GM10847 (cell line): ENCODE measurements around the gene DLK1.

Experiments used
- POLR2A ChIP-seq: IDR thresholded peaks from 2 replicates; pipeline ENCODE4 v1.6.1; 2011; ENCODE audit not compliant: insufficient read length; ENCODE audit errors: extremely low read depth

The DLK1 gene

DNA sequence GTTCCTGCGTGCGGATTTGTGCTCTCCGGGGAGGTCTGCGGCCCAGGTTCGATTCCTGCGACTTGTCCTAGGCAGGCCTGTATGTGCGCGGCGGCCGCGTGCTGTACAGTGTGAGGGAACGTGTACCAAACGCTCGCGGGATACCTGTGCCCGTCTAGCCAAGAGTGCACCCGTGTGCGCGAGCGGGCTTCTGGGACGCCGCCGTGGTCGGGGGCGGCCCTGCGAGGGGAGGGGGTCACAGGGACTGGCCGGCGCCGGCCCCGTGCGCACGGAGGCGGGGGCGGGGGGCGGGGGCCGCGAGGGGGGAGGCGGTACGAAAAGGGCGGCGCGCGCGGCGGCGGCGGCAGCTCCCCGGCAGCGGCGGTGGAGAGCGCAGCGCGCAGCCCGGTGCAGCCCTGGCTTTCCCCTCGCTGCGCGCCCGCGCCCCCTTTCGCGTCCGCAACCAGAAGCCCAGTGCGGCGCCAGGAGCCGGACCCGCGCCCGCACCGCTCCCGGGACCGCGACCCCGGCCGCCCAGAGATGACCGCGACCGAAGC, at the start of gene DLK1:
DLK1 (plus strand) TSS at position 343 of the 536 bp plus-strand sequence; CDS start at position 520, 177 bp downstream.
- TF ChIP-seq POLR2A, result no peak

DNA sequence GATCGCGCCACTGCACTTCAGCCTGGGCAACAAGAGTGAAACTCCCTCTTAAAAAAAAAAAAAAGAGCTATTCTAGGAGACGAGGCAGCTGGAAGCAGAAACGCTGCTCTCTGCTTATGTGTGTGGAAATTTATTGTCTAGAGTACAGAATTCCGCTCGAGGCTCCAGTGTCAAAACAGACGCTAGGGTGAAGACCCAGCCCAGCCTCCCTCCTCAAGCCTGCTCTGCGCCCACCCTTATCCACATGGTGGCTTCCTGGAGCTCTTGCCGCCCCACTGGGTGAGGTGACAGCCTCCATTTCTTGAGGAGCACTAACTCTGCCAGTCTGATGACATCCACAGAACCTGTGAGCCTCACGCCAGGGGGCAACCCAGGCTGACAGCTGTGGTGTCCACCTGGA, 49.5 kb upstream of the DLK1 start:
- TF ChIP-seq POLR2A, result no peak

DNA sequence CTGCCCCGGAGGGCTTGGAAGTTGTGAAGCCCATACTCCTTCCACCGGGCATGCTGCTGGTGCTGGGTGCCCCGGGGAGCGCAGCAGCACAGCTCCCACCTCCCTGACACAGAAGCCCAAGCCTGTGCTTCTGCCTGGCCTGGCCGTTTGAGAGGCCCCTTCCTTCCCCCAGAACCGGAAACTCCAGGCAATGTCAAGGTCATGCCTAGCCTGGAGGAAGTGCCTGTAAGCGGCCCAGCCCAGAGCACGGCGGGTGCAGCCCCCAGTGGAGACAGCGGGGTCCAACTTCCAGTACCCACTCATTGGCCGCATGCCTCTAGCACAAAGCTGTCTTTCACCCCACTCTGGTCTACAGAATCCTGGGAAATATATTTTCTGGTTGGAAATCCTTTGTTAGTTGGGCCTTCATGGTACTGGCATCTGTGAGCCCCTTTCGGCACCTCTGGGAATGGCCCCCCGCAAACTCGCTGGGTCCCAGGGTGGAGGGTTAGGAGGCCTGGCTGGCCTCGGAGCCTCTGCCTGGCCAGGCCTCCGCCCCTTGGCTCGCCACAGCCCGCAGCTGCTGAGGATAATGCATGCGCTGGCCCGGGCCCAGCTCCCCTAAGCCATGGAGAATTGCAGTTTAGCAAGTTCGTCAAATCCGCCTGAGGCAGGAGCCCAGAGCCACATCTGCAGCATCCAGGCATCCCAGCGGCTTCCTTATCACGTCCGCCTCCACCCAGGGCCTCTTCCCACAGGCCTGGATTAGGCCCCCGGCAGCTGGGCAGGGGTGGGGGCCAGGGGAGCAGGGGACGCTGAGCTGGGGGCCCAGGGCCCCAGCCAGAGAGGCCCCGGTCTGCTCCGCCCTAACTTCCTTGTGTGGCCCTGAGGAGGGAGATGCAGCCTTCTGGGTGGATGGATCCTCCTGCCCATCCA, 48.9 kb upstream of the DLK1 start:
- no peak for TF ChIP-seq POLR2A

DNA sequence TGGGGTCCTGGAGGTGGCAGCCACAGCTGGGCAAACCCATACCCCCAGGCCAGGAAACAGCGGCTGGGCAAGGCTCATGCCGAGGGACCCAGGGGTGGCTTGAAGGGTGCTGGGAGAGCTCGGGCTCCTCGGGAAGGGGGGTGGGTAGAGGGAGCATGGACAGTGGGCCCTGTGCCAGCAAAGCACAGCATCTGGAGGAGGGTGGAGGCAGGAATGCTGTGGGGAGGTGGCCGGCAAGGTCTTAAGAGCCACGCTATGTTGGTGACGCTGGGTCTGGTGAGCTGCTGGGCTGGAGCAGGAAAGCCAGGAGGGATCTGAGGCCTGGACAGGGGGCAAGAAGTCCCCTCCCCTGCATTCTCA, 48.2 kb upstream of the DLK1 start:
- TF ChIP-seq POLR2A, result no peak

DNA sequence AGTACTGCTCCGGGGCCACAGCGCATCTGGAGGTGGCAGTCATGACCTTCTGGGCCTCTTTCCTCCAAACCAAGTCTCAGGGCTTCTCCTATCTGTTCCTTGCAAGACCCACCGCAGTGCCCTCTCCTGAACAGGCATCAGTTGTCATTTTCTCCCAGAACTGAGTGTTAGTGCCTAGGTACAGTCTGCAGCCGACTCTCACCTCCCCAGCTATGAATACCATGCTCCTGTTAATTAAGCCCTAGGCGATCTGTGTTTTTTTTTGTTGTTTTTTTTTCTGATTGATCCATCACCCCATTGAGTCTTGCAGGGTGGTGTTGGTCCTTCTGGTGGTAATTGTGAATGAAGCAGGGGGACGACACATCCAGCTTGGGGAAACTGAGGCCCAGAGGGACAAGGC, 47.5 kb upstream of the DLK1 start:
- TF ChIP-seq POLR2A, result no peak

DNA sequence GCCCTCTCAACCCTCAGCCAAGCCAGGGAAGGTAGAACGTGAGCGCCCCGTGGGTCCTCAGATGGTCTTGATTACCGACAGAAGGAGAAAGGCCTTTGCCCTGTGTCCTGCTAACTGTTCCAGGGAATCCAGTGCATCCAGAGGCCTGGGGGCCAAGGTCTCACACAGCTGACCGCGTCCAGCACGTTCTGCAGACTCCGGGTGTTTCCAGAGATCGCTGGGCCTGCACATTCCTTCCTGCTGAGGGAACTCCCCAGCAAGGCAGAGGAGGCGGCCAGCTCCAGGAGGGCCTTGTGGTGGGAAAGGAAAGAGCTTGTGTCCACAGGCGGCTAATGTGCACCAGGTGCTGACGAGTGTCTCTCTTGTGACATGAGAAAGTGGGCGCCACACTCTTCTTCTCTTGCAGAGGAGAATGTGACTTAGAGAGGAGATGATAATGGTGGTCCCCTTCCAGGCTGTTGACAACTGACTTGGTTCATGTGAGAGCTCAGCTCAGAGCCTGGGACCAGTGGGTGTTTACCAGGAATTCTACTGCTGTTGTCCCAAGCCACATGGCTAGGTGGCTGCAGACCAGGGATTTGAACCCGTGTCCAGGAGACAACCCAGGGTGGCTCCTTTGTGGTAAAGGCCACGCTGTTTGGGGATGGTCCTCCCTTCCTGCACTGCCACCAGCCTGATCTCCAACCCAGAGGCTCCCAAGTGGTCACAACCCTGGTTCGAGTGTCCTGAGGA, 46.8 kb upstream of the DLK1 start:
- no peak for TF ChIP-seq POLR2A

DNA sequence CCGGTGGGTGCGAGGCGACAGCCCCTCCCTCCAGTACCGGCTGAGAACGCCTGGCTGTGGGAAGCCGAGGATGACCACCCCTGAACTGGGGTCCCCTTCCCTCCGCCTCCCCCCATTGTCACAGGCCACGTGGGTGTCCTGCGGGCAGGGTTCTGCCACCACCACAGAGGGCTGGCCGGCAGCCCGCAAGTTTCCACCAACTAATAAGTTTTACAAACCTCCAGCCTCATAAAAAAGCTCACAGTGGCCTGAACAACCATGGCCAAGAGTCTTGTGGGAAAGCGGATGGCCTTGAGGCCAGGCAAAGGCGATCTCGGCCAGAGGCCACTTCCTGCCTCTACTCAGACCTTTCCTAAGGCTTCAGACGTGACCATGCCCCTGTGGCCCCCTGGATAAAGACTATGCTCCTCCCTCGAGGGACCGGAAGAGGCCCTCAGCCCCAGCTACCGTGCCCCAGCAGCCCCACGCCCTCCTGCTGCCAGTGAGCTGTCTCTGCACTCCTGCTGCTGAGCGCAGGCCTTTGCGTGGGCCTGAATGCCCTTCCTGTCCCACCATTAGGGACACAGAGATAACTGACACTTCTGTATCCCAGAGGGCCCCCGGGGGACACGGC, 46.1 kb upstream of the DLK1 start:
- TF ChIP-seq POLR2A, result no peak

DNA sequence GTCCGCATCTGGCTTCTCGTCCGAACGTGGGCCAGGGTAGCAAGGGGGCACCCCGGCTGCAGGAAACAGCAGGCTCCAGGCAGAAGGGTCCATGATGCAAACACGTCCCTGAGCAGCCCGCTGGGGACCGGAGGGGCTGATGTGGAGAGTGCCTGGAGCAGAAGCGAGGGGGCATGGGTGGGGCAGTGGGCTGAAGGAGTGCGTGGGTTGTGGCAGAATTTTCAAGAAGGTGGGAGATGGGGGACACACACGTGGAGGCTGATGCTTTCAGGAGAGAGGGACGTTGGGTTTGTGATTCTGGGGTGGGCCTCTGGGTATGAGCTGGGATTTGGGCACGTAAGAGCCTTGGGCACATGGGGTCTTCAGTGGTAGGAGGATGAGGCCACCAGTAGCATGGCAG, 45.6 kb upstream of the DLK1 start:
- TF ChIP-seq POLR2A, result no peak

DNA sequence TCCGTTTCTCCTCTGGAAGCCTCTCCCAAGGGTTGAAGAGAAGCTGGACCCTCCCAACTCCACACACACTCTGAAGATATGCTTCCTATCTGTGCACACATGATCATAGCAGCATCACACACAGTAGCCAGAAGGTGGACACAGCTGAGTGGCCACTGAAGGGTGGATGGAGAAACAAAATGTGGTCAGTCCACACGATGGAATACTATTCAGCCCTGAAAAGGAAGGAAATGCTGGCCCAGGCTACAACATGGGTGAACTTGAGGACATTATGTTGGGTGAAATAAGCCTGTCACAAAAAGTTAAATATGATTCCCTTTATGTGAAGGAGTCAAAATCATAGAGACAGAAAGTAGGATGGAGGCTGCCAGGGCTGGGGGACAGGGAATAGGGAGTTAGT, 43.9 kb upstream of the DLK1 start:
- no peak for TF ChIP-seq POLR2A

DNA sequence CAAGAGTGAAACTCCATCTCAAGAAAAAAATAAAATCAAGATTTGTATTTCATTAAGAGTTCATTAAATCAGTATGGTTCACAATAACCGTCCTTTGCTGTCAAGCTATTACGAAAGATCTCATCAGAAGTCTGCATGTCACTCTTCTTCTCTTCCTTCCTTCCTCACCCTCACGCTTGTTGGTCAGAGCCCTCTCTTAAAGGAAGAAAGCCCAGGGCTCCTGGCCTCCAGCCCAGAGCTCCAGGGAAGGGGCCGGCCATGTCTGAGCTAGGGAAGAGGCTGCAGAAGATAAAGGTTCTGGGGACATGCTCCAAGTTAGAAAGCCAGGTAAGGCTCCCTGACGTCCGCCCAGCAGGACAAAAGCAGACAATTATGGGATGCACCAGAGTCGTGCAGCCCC, 43.1 kb upstream of the DLK1 start:
- TF ChIP-seq POLR2A, result no peak

DNA sequence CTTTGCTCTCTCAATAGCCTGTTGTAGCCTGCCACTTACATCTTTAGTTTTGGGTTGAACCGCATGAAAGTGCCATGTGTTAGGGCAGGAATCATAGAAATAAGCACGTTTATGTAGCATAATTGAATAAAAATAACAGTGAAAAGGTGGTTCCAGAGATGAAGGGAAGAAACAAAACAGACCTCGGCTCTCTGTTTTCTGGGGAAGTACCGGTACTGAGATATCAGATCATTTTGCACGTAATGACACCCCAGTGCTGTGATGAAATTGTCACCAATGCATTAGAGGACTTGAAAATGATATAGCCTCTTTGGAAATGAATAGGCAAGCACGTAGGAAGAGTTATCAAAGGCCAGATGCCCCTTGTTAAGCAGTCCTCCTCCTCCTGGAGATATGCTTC, 42.5 kb upstream of the DLK1 start:
- no peak for TF ChIP-seq POLR2A

DNA sequence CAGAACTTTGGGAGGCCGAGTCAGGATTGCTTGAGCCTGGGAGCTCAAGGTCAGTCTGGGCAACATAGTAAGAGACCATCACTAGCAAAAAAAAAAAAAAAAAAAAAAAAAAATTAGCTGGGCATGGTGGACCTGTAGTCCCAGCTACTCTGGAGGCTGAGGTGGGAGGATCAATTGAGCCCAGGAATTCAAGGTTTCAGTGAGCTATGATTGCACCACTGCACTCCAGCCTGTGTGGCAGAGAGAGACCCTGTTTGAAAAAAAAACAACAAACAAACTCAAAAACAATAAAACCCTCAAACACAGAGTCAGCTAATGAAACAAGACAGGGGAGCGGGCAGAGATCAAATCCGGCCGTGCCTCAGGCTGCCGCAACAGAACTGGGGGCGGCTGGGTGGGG, 41.7 kb upstream of the DLK1 start:
- TF ChIP-seq POLR2A, result no peak

DNA sequence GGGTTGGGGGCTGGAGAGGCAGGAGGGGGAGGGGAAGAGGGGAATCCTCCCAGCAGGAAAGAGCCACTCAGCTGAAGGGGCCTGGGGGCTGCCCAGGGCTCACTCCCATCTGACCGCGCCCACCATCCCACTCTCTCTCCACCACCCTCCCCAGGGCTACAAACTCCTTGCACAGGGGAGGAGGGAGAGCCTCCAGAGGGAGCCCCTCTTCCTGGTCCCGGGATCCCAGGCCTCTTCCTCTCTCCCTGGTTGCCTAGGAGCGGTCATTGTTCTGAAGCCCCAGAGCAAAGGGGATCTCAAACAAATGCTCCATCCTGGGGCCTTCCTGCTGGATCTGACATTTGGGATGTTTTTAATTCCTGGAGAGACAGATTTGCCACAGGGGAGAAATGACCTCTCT, 39.8 kb upstream of the DLK1 start:
- TF ChIP-seq POLR2A, result no peak

DNA sequence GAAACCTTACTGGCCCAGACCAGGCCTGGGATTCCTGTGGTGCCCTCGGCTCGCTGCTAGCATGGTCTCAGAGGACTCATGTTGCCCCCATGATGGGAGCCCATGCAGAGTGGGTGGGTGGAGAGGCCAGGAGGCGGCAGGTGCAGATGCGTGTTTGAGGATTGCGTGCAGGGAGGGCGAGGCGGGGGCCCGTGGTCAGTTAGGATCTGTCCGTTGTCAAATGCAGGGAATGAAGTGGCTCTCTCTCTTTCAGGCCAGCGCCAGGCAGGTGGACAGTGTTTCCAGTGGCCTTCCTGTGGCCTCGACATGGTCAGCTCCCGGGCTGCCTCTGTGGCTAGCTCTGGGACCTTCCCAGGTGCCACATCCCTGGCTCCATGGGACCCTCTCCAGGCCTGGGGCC, 39.3 kb upstream of the DLK1 start:
- no peak for TF ChIP-seq POLR2A

DNA sequence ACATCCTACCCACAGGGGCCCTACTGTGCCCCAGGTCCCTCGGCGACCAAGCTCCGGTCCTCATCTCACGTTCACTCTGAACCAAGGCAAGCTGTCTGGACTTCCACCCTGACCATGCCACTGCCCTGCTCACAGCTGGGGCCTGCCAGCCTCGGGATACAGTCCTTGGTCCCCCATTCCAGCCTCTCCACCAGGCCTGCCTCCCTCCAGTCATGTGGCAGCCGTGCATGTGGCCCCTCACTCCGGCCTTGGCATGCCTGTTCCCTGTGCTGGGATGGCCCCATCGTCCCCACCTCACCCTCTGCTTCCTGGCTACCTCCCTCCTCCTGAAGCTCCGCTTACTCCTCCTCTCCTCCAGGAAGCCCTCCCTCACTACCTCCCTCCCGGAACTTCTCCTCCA, 38.6 kb upstream of the DLK1 start:
- TF ChIP-seq POLR2A, result no peak
